ENCODE data around the gene MAP3K7CL.

DNA sequence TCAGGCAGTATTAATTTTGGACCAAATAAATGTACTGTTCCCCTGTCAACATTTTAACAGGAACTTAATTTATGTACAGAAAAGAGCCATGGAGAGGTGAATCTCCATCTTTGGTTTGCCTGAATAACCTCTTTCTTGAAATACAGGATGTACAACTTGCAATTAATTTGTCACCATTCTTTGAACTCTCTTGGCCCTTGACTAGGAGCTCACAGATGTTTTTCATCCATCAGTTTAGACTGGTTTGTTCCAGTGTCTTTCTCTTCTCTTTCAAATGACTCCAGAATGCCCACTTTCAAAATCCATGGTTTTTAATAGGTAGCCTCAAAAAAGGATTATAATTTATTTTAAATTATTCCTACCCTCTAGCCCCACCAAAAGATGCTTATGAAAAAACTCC lies 5.0 kb downstream of the MAP3K7CL start:
- TF ChIP-seq CTCF (IDR thresholded peaks at IDR 0.05; ENCODE audit: insufficient read depth, low read depth, low read length) (no peak), EZH2 (IDR thresholded peaks at IDR 0.05; ENCODE audit: insufficient read depth, low read length) (no peak)
